PFSK-1 (cell line): Measurements from ENCODE around the gene RPS3.

Source experiments
- FOXP2 ChIP-seq: optimal IDR thresholded peaks from 2 replicates; pipeline ENCODE3; 2011; ENCODE audit warnings: borderline replicate concordance, control low read depth, inconsistent platforms; ENCODE audit not compliant: insufficient read depth; ENCODE audit errors: extremely low read length, extremely low read depth
- POLR2AphosphoS5 ChIP-seq: IDR thresholded peaks from 2 replicates; pipeline ENCODE4 v1.6.1; 2012; ENCODE audit warnings: low read depth, mild to moderate bottlenecking, control low read depth, low read length, moderate library complexity
- SIN3A ChIP-seq: IDR thresholded peaks from 2 replicates; pipeline ENCODE4 v1.6.1; 2012; ENCODE audit warnings: mild to moderate bottlenecking, low read length, moderate library complexity, borderline replicate concordance; ENCODE audit not compliant: insufficient read depth
- TAF1 ChIP-seq: IDR thresholded peaks from 2 replicates; pipeline ENCODE4 v1.6.1; 2012; ENCODE audit warnings: low read length, control low read depth, borderline replicate concordance; ENCODE audit not compliant: insufficient read depth
- TF ChIP-seq, protein P1 (sequence below), 2 experiments: IDR thresholded peaks; 2 replicates each; pipeline versions ENCODE4 v1.6.1 to v1.8.0; 2011 to 2012; ENCODE audit warnings: low read depth in 2 of 2, low read length in 2 of 2, control low read depth in 1 of 2, inconsistent platforms in 1 of 2, mild to moderate bottlenecking in 1 of 2, moderate library complexity in 1 of 2; ENCODE audit not compliant: insufficient read depth in 1 of 2

- TF ChIP-seq TAF1 (no peak), POLR2AphosphoS5 (no peak), FOXP2 (no peak), SIN3A (no peak)
- TF ChIP-seq, protein P1, sequence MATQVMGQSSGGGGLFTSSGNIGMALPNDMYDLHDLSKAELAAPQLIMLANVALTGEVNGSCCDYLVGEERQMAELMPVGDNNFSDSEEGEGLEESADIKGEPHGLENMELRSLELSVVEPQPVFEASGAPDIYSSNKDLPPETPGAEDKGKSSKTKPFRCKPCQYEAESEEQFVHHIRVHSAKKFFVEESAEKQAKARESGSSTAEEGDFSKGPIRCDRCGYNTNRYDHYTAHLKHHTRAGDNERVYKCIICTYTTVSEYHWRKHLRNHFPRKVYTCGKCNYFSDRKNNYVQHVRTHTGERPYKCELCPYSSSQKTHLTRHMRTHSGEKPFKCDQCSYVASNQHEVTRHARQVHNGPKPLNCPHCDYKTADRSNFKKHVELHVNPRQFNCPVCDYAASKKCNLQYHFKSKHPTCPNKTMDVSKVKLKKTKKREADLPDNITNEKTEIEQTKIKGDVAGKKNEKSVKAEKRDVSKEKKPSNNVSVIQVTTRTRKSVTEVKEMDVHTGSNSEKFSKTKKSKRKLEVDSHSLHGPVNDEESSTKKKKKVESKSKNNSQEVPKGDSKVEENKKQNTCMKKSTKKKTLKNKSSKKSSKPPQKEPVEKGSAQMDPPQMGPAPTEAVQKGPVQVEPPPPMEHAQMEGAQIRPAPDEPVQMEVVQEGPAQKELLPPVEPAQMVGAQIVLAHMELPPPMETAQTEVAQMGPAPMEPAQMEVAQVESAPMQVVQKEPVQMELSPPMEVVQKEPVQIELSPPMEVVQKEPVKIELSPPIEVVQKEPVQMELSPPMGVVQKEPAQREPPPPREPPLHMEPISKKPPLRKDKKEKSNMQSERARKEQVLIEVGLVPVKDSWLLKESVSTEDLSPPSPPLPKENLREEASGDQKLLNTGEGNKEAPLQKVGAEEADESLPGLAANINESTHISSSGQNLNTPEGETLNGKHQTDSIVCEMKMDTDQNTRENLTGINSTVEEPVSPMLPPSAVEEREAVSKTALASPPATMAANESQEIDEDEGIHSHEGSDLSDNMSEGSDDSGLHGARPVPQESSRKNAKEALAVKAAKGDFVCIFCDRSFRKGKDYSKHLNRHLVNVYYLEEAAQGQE (IDR thresholded peaks at IDR 0.05; ENCODE audit: insufficient read depth in 1 of 2, low read depth in 2 of 2, low read length in 2 of 2), result no peak
Observed at GRCh38 chr11:75449271-75449670, 50.0 kb downstream of the RPS3 start.
